Measurements from ENCODE around the gene STING1.
A peak's percentile ranks its signal among the peaks of the same experiment; 100 is the strongest.
"Not testable (repeated sequence)": the region's sequence is repeated elsewhere in the genome, so short reads cannot be mapped to it uniquely, and the experiment has no call there.

The STING1 gene

DNA sequence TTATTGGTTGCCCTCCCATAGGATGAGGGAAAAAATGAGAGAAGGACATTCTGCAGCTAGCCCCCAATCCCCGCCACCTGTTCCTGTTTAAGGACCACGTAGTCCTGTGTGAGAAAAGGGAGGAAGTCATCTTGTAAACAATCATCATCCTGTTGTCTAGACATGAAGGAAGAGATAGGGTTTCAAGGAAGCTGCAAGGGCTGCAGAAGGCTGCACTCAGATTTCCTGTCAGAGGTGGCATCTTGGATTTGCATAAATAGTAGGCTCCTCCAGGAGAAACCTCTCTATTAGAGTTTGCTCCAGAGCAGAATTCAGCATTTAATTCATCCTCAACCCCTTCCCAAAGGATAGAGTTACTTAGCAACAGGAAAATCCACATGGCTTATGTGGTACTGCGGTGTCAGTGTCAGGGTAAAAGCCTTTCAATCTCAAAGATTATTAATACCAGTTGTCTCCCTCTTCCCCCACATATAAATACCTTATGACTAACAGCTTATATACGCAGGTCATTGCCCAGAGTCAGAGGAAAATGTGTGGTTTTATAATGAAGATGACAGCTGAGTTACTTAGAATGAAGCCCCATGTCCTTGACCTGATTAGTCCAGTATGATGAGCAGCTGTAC, 38.6 kb downstream of the STING1 start:
- no peak for FAIRE-seq
- no peak for DNase-seq (ENCODE audit: insufficient read length, low spot score)
- TF ChIP-seq, protein P1, sequence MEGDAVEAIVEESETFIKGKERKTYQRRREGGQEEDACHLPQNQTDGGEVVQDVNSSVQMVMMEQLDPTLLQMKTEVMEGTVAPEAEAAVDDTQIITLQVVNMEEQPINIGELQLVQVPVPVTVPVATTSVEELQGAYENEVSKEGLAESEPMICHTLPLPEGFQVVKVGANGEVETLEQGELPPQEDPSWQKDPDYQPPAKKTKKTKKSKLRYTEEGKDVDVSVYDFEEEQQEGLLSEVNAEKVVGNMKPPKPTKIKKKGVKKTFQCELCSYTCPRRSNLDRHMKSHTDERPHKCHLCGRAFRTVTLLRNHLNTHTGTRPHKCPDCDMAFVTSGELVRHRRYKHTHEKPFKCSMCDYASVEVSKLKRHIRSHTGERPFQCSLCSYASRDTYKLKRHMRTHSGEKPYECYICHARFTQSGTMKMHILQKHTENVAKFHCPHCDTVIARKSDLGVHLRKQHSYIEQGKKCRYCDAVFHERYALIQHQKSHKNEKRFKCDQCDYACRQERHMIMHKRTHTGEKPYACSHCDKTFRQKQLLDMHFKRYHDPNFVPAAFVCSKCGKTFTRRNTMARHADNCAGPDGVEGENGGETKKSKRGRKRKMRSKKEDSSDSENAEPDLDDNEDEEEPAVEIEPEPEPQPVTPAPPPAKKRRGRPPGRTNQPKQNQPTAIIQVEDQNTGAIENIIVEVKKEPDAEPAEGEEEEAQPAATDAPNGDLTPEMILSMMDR (IDR thresholded peaks at IDR 0.05; ENCODE audit: insufficient read depth, missing control alignments), result no peak

DNA sequence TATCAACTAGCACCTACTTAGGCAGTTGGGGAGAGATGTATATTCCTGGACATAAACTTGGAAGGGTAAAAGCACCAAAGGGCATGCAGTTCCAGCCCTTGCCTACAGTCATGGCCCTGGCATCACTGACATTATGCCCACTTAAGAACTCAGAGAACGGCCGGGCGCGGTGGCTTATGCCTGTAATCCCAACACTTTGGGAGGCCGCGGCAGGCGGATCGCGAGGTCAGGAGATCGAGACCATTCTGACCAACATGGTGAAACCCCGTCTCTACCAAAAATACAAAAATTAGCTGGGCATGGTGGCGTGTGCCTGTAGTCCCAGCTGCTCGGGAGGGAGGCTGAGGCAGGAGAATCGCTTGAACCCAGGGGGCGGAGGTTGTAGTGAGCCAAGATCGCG, 42.1 kb downstream of the STING1 start:
- not testable (repeated sequence) for DNase-seq (ENCODE audit: insufficient read length, low spot score); FAIRE-seq

DNA sequence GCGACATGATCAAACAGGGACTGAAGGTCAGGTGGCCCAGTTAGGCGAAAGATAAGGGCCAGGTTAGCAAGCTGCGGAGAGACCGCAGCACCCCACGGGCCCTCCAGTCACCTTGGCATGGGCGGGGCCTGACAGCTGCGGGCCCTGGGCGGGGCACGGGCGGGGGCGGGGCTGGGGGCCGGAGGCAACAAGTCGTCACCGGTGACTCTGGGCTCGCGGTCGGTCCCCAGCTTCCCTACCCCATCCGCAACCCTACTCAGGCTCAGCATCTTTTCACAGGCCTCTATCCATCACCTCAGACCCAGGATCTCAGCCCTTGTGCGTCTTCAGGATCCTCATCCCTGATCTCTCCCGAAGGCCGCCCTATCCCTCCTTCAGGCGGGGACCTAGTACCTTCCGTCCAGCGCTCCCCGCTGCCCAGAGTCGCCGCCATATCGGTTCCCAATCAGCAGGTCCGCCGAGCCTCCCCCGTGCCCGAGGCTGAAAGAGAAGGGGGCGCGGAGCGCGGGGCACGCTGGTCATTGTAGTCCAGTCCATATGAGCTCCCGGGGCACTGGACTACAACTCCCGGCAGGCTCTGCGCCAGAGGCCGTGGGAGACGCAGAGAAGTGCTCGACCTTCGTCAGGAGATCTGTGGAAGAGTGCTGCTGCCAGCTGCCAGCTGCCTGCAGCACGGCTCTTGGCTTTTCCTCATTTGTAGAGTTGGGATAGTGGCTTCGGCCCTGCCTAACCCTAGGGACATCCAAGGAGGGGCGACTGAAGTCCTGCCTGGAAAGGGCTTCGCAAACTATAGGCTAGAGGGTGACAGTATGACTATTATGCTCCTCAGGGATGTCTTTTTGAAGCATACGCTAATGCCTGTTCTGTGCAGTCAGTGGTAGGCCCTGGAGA, 43.3 kb downstream of the STING1 start, which contains the start of gene DNAJC18:
DNAJC18 (minus strand) TSS at position 513 of the 891 bp plus-strand sequence; CDS start at position 433, 80 bp downstream.
- peak; percentile 96 for DNase-seq (ENCODE audit: insufficient read length, low spot score)
- TF ChIP-seq, protein P1 (IDR thresholded peaks at IDR 0.05; ENCODE audit: insufficient read depth, missing control alignments), result no peak
- FAIRE-seq, result no peak

DNA sequence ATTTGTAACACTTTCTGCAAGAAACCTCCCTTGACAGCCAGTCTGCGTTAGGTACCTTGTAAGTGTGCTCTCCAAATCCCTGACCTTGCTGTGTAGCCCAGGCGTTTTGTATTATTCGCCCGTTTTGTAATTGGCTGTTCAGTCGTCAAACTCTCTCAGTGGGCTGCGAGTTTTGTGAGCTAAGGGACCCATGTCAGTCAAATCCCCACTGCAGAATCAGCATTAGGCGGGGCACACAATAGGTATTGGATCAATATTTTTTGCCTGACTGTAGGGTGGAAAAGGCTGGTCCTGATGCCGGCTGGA, 43.9 kb downstream of the STING1 start:
- FAIRE-seq, result no peak

DNA sequence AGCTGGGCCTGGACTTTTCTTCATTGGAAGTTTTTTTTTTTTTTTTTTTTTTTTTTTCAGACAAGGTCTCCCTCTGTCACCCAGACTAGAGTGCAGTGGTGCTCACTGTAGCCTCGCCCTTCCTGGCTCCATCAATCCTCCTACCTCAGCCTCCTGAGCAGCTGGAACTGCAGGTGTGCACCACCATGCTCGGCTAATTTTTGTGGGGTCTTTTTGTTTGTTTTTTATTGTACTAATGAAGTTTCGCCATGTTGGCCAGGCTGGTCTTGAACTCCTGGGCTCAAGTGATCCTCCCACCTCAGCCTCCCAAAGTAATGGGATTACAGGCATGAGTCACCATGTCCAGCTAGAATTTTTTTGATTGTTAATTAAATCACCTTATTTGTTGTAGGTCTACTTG, 46.9 kb downstream of the STING1 start:
- DNase-seq (ENCODE audit: insufficient read length, low spot score) (no peak), FAIRE-seq (no peak)
- TF ChIP-seq, protein P1 (IDR thresholded peaks at IDR 0.05; ENCODE audit: insufficient read depth, missing control alignments), result no peak

More for the DNA sequence above, 43.9 kb downstream of the STING1 start:
- TF ChIP-seq, protein P1 (IDR thresholded peaks at IDR 0.05; ENCODE audit: insufficient read depth, missing control alignments), result no peak
- no peak for DNase-seq (ENCODE audit: insufficient read length, low spot score)

DNA sequence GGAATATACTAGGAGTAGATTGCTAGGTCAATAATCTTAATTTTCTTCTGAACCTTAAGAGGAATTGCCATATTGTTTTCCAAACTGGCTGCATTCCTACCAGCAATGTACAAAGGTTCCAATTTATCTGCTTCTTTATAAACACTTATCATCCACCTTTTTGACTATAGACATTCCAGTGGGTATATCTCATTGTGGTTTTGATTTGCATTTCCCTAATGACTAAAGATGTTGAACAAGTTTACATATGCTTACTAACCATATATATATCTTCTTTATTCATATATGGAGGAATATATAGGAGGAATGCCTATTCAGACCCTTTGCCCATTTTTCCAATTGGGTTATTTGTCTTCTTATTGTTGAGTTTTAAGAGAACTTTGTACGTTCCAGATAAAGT, 50.9 kb downstream of the STING1 start:
- FAIRE-seq (no peak), DNase-seq (ENCODE audit: insufficient read length, low spot score) (no peak)
- TF ChIP-seq, protein P1 (IDR thresholded peaks at IDR 0.05; ENCODE audit: insufficient read depth, missing control alignments), result no peak

DNA sequence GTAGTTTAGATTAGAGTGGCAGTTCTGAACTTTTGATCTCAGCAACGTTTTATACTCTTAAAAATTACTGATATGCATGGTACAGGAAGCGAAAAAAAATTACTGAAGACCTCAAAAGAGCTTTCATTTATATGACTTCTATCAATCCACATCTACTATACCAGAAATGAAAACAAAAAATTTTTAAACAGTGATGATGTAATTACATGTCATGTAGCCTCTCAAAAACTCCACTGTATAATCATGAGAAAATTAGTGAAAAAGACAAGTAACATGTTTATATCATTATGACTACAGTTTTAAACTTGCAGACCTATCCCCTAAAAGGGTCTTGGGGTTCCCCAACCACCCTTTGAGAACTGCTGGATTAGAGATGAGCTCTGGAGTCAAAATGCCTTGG, 52.5 kb downstream of the STING1 start:
- no peak for DNase-seq (ENCODE audit: insufficient read length, low spot score)
- no peak for FAIRE-seq
- TF ChIP-seq, protein P1 (IDR thresholded peaks at IDR 0.05; ENCODE audit: insufficient read depth, missing control alignments), result no peak

All from D721Med (cell line).